Lower leg skin (tissue), 4 donors: ENCODE measurements around the gene MRPL55. TPM values are rescaled to one million over a fixed set of nuclear protein-coding genes. Genes with fewer than 3 reads are reported as not detected.

ENCODE experiments used
- DNase-seq, 2 donors: peaks; one replicate each; pipeline ENCODE4 v3.0.0-alpha.2; 2019; ENCODE audit warnings: low spot score in 2 of 2
- H3K4me3 ChIP-seq: fragments of 200-600 bp; sonication (generic); 2 replicates; pipeline ENCODE4 v1.5.1; 2017; ENCODE audit warnings: mild to moderate bottlenecking, low read depth; ENCODE audit not compliant: poor library complexity, severe bottlenecking
- POLR2A ChIP-seq, 2 donors: fragments of 450-650 bp; IDR thresholded peaks; one replicate each; pipeline ENCODE4 v1.6.1; 2016 to 2017; ENCODE audit warnings: antibody characterized with exemption in 2 of 2, mild to moderate bottlenecking in 1 of 2, moderate library complexity in 1 of 2
- WGBS, 2 donors: methylation state at CpG; one replicate each; pipeline ENCODE4 v1.1.5; 2018; 5-methylcytosine and 5-hydroxymethylcytosine counted together
- intact Hi-C: fragments of 100-400 bp; cut with DNase I; formaldehyde crosslinking; loops from one replicate; pipeline ENCODE4 v1.15.0; 2023; ENCODE audit warnings: low total_unique reads
- total RNA-seq, 4 donors: library from RNA; depleted of rRNA; stranded (reverse); fragments of >200 nt; gene quantifications; one replicate each; pipeline ENCODE4 v1.1.0, GENCODE V29; 2016
- TF ChIP-seq, protein P1 (sequence below), 3 donors: fragments of 450-650 bp; IDR thresholded peaks; one replicate each; pipeline ENCODE4 v1.5.1; 2016; ENCODE audit warnings: antibody characterized with exemption in 3 of 3, mild to moderate bottlenecking in 3 of 3, moderate library complexity in 2 of 3

MRPL55 gene
- total RNA-seq, 4 donors from 2014 or later, result 59.1 to 100 (median 82.2) TPM

DNA sequence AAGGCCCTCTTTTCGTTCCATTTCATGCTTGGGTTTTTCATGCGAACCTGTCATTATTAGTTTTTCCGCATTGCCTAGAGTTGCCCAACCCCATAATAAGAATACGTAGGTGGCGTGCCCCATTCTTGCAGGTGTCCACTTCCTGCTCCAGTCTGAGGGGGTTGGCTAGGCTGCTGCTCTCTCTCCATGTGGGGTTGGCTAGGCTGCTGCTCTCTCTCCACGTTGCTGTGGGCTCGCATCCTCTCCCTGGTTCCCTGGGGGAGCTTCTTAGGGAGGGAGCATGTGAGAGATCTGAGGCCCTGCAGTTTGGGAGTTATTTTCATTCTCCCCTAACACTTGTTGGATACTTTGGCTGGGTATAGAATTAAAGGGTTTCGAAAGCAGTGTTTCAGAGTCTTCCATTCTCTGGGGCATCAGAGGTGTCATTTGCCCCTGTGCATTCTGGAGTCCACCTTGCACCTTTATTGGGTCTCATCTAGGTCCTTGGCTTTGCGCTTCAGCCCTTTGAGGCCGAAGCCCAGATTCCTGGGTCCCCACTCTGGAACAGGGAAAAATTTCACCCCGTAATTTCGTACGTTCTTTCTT is 14.6 kb downstream of the MRPL55 start:
- no peak overlapping the region for H3K4me3 ChIP-seq
- WGBS, 2 donors, result 95 to 96% methylated on average over 13 of the region's 13 CpGs
- intact Hi-C loops, result no loop called here
- DNase-seq, result no peak
- TF ChIP-seq, protein P1, sequence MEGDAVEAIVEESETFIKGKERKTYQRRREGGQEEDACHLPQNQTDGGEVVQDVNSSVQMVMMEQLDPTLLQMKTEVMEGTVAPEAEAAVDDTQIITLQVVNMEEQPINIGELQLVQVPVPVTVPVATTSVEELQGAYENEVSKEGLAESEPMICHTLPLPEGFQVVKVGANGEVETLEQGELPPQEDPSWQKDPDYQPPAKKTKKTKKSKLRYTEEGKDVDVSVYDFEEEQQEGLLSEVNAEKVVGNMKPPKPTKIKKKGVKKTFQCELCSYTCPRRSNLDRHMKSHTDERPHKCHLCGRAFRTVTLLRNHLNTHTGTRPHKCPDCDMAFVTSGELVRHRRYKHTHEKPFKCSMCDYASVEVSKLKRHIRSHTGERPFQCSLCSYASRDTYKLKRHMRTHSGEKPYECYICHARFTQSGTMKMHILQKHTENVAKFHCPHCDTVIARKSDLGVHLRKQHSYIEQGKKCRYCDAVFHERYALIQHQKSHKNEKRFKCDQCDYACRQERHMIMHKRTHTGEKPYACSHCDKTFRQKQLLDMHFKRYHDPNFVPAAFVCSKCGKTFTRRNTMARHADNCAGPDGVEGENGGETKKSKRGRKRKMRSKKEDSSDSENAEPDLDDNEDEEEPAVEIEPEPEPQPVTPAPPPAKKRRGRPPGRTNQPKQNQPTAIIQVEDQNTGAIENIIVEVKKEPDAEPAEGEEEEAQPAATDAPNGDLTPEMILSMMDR (IDR thresholded peaks at IDR 0.05), result no peak
- TF ChIP-seq POLR2A (IDR thresholded peaks at IDR 0.05), result no peak

DNA sequence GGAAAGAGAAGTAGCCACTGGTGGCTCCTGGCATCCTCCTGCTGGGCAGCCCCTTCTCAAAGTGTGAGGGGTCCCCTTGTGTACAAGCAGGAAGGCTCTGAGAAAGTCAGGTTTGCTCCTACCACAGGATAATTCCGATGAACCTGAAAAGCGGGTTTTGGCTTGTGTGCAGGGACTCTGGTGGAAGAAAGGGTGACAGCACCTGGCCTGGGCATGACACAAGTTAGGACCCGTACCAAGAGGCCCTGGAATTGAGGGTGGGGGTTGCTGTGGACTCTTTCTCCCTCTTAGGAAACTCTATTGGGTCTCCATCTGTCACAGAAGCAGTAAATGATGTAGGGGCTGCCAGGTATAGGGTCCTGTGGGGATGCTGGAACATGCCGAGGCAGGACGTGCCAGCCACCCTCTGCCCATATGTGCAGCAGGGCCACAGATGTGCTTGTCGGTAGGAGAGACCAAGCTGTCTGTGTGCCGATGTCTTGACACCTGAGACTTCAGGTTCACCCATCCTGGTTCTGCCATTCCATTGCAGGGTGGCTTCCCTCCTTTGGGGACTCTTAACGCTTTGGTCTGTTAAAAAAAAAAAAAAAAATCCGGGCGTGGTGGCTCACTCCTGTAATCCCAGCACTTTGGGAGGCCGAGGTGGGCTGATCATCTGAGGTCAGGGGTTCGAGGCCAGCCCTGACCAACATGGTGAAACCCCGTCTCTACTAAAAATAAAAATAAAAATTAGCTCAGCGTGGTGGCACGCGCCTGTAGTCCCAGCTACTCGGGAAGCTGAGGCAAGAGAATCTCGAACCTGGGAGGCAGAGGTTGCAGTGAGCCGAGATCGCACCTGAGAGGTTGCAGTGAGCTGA is 15.8 kb downstream of the MRPL55 start:
- no peak for TF ChIP-seq POLR2A (IDR thresholded peaks at IDR 0.05)
- TF ChIP-seq, protein P1 (IDR thresholded peaks at IDR 0.05), result no peak
- intact Hi-C loops, result no loop called here
- H3K4me3 ChIP-seq, result no peak overlapping the region
- peak in 1 of 2 donors; percentile 63 for DNase-seq
- 73 to 77% methylated on average over 20 of the region's 20 CpGs for WGBS, 2 donors

DNA sequence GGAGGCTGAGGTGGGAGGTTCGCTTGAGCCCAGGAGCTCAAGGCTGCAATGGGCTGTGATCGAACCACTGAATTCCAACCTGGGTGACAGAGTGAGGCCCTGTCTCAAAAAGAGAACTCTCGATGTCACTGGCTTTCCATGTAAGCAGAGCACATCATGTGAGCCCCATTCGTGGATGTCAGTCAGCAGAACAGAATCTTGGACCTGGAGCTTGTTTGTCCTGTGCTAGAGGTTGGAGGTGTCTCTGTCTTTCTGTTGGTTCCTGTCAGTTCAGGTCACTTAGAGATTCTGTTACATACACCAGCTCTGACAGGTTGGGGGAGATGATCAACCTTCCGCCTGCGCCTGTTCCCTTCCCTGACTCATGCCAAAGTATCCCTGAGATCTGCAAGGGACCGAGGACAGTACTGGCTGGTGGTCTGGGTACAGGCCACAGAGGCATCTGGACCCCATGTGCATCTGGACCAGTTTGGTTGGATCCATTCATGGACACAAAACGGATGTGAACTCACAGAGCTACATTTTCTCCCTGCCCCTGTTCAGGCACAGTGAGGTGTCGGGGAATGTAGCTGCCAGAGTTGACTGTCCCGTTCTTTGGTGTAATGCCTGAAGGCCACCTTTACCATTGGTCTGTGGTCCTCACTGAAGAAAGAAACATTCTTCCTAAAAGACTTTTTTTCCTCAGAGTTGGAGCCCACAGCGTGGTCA is 16.6 kb downstream of the MRPL55 start:
- no peak overlapping the region for H3K4me3 ChIP-seq
- intact Hi-C loops, result no loop called here
- WGBS, 2 donors, result 70 to 75% methylated on average over 11 of the region's 11 CpGs
- no peak for DNase-seq
- TF ChIP-seq POLR2A (IDR thresholded peaks at IDR 0.05), result no peak
- TF ChIP-seq, protein P1 (IDR thresholded peaks at IDR 0.05), result no peak

DNA sequence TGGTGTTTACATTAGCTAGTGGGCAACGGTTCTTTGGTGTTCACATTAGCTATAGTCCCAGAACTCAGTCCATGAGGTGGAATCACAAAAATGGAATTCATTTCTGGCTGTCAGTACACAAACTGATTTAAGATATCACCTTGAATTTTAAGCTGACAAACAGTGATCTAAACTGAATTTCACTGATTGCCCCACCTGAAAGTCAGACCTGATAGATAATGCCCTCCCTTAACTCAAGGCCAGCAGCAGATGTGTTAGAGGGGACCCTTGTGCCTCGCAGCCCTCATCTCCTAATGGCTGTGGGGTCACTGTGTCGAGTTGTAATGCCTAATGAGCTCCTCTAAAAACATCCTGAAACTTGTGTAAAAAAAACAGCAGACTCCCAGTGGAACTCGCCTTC is 18.0 kb downstream of the MRPL55 start:
- TF ChIP-seq POLR2A (IDR thresholded peaks at IDR 0.05), result no peak
- TF ChIP-seq, protein P1 (IDR thresholded peaks at IDR 0.05), result no peak
- H3K4me3 ChIP-seq, result no peak overlapping the region
- WGBS, 2 donors, result 46 to 55% methylated on average over 4 of the region's 4 CpGs
- intact Hi-C loops, result no loop called here
- DNase-seq, result no peak

DNA sequence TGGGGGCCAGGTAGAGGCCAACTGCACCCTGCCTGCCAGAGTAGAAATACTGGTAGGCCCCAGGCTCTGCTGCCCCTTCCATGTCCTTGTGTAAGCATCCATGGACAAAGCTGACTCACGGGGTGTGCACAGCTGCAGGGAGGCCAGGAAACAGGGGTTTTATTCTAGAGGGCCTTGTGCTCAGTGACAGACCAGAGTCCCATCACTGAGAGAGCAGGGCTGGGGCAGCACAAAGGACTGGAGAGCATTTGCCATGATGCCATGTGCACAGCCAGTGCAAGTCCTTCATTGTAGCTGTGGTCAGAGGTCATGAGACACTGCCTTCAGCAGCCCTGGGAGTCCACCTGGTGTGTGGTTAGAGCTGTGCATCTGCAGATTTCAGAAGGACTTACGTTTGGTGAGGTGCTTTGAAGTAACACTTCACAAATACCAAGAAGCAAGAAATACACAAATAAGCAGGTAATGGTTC is 18.5 kb downstream of the MRPL55 start:
- H3K4me3 ChIP-seq, result no peak overlapping the region
- WGBS, 2 donors, result 28 to 30% methylated on average over 2 of the region's 2 CpGs
- TF ChIP-seq, protein P1 (IDR thresholded peaks at IDR 0.05), result no peak
- no peak for TF ChIP-seq POLR2A (IDR thresholded peaks at IDR 0.05)

More for the DNA sequence above, 18.5 kb downstream of the MRPL55 start:
- intact Hi-C loops, result no loop called here
- peak in 1 of 2 donors; percentile 68 for DNase-seq
